Measurements from ENCODE around the gene ARMC3.

- TF ChIP-seq POLR2A (IDR thresholded peaks at IDR 0.05): no peak
- peak; percentile 78 to 89 (median 85) for TF ChIP-seq CTCF (IDR thresholded peaks at IDR 0.05)
- TF ChIP-seq POLR2AphosphoS5 (IDR thresholded peaks at IDR 0.05): peak in 1 of 4 donors; percentile 34
- no peak for TF ChIP-seq EP300 (IDR thresholded peaks at IDR 0.05)
Measured at GRCh38 chr10:22988581-22989360, 60.9 kb downstream of the ARMC3 start.
